Erythroblast (primary cell): Measurements from ENCODE around the gene TPRG1L.

Experiments used
- GATA1 ChIP-seq: IDR thresholded peaks from 2 replicates; pipeline ENCODE4 v1.6.1; 2011; ENCODE audit warnings: low read depth, mild to moderate bottlenecking, control low read depth, low read length, moderate library complexity
- POLR2A ChIP-seq: IDR thresholded peaks from 2 replicates; pipeline ENCODE4 v1.6.1; 2011; ENCODE audit warnings: mild to moderate bottlenecking, low read length

GRCh38 chr1:3593745-3594144, 31.1 kb upstream of the TPRG1L start:
- no peak for TF ChIP-seq POLR2A
- no peak for TF ChIP-seq GATA1
